H1 (cell line): ENCODE data around the gene ATP6V1B1. TPM values are rescaled to one million over a fixed set of nuclear protein-coding genes. Genes with fewer than 3 reads are reported as not detected.

Experiments used
- CBX8 ChIP-seq: fragments of 300-800, 300-1000 bp; sonication (generic); IDR thresholded peaks from 2 replicates; pipeline ENCODE4 v1.7.1; 2016; ENCODE audit warnings: low read depth, low read length, borderline replicate concordance
- CHD2 ChIP-seq: IDR thresholded peaks from 2 replicates; pipeline ENCODE4 v1.6.1; 2012; ENCODE audit warnings: low read length, improper control_type of control experiment
- NANOG ChIP-seq: IDR thresholded peaks from 2 replicates; pipeline ENCODE4 v1.6.1; 2011; ENCODE audit warnings: low read length, low read depth, mild to moderate bottlenecking, inconsistent platforms; ENCODE audit not compliant: insufficient read depth, poor library complexity, severe bottlenecking
- PHF8 ChIP-seq: fragments of 200-600 bp; sonication (generic); conservative IDR thresholded peaks from 2 replicates; pipeline ENCODE4 v1.7.1; 2012; ENCODE audit warnings: low read depth, mild to moderate bottlenecking, inconsistent platforms, low read length, moderate library complexity
- RAD21 ChIP-seq, 2 experiments: IDR thresholded peaks in 1 of 2; conservative IDR thresholded peaks in 1 of 2; 2 replicates each; pipeline ENCODE4 v1.6.1; 2011; ENCODE audit warnings: low read depth in 2 of 2, low read length in 2 of 2, improper control_type of control experiment in 1 of 2, inconsistent platforms in 1 of 2, mild to moderate bottlenecking in 1 of 2, moderate library complexity in 1 of 2
- RNF2 ChIP-seq: fragments of 200-900, 300-1000 bp; sonication (generic); IDR thresholded peaks from 2 replicates; pipeline ENCODE4 v1.7.1; 2016; ENCODE audit warnings: borderline replicate concordance, low read depth, mild to moderate bottlenecking, antibody characterized with exemption, low read length; ENCODE audit not compliant: poor library complexity, severe bottlenecking; ENCODE audit errors: missing control alignments
- SUZ12 ChIP-seq: fragments of 200-600 bp; sonication (generic); IDR thresholded peaks from 2 replicates; pipeline ENCODE4 v1.6.1; 2012; ENCODE audit warnings: mild to moderate bottlenecking, inconsistent platforms, low read length, moderate library complexity, mixed read lengths
- polyA plus RNA-seq, 7 experiments: library from polyadenylated mRNA; depleted of rRNA in 3 of 7; stranded (reverse) in 5 of 7; unstranded in 2 of 7; fragments of >200 nt in 5 of 7; fragments of 200-250 nt in 2 of 7; gene quantifications; 1 replicate in 5 of 7; 2 replicates in 1 of 7; 4 replicates in 1 of 7; pipeline versions ENCODE4 v1.2.1 to v1.2.3, GENCODE V29; 2011 to 2013; ENCODE audit warnings: missing spikeins in 2 of 7, mixed read lengths in 2 of 7
- total RNA-seq: library from RNA; stranded (reverse); fragmentation: NEBNext Ultra II Directional; extraction: Animal tissue kit (Norgen Biotek cat#: 25700); gene quantifications from 2 replicates; pipeline ENCODE4 v1.2.1, GENCODE V29; 2021

The ATP6V1B1 gene
- total and polyA plus RNA-seq, 2 of the 8 experiments (the other 6 are each of a cell fraction or from before 2014, with no cell fraction given) = not detected

- TF ChIP-seq PHF8 = no peak
- no peak for TF ChIP-seq CHD2
- TF ChIP-seq RNF2 = no peak
- TF ChIP-seq RAD21 (IDR thresholded peaks at IDR 0.05 in 1 of 2, conservative IDR thresholded peaks at IDR 0.05 in 1 of 2; ENCODE audit: low read depth in 2 of 2, low read length in 2 of 2) = no peak
- TF ChIP-seq NANOG = no peak
- no peak for TF ChIP-seq SUZ12
- no peak for TF ChIP-seq CBX8
These were observed 46.4 kb downstream of the ATP6V1B1 start (continued) for GRCh38 chr2:70981866-70982810.
